OCI-M1 (cell line): ENCODE measurements around the gene ATOH8.

Experiments used
- DNase-seq: peaks from one replicate; lab custom pipeline; 2025; lab: John Stamatoyannopoulos, UW

ATOH8 gene

GRCh38 chr2:85718885-85719492, 34.8 kb upstream of the ATOH8 start:
- no peak for DNase-seq

- DNase-seq = no peak
Measured at GRCh38 chr2:85719609-85720240, 34.1 kb upstream of the ATOH8 start.

GRCh38 chr2:85720533-85720932, 33.3 kb upstream of the ATOH8 start:
- DNase-seq = no peak

GRCh38 chr2:85721641-85722040, 32.1 kb upstream of the ATOH8 start:
- DNase-seq = no peak

GRCh38 chr2:85722519-85722918, 31.3 kb upstream of the ATOH8 start:
- no peak for DNase-seq

GRCh38 chr2:85723707-85724360, 30.0 kb upstream of the ATOH8 start:
- no peak for DNase-seq

- no peak for DNase-seq
Measured at GRCh38 chr2:85724731-85725181, 29.0 kb upstream of the ATOH8 start.

GRCh38 chr2:85725451-85725850, 28.3 kb upstream of the ATOH8 start:
- no peak for DNase-seq

- DNase-seq = no peak
Measured at GRCh38 chr2:85727798-85728197, 26.0 kb upstream of the ATOH8 start.

GRCh38 chr2:85728342-85728741, 25.4 kb upstream of the ATOH8 start:
- no peak for DNase-seq

- peak; percentile 75 for DNase-seq
Measured at GRCh38 chr2:85728883-85729824, 24.6 kb upstream of the ATOH8 start.

GRCh38 chr2:85729825-85730510, 23.8 kb upstream of the ATOH8 start:
- DNase-seq = no peak

- DNase-seq = no peak
Measured at GRCh38 chr2:85730686-85731230, 23.0 kb upstream of the ATOH8 start.

GRCh38 chr2:85731606-85732005, 22.2 kb upstream of the ATOH8 start:
- no peak for DNase-seq

GRCh38 chr2:85732467-85733120, 21.2 kb upstream of the ATOH8 start:
- no peak for DNase-seq

GRCh38 chr2:85733121-85733960, 20.4 kb upstream of the ATOH8 start:
- no peak for DNase-seq

GRCh38 chr2:85734015-85734414, 19.8 kb upstream of the ATOH8 start:
- no peak for DNase-seq

- DNase-seq = no peak
Measured at GRCh38 chr2:85734942-85735608, 18.7 kb upstream of the ATOH8 start.

GRCh38 chr2:85735691-85736090, 18.1 kb upstream of the ATOH8 start:
- DNase-seq = no peak
